ENCODE data around the gene ARL15.

ARL15 gene

GRCh38 chr5:54306893-54307292 lies 3.5 kb downstream of the ARL15 start:
- DNase-seq (ENCODE audit: low read depth), result no peak

DNA sequence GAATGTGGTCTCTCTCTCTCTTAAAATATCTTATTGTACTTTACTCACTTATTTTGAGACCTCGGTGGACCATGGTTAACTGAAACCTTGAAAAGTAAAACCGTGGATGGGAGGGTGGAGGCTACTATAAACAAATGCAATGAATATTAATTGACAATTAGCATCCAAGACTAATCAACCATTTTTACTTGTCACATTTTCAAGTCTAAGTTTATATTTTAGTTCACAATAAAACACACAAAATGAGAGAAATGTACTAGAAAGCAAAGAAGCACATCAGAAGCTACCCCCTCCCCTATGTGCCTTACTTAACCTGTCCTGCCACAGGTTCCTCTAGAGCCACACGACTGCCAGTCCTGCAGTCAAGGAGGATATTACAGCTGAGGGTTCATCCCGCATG lies 4.6 kb downstream of the ARL15 start:
- H3K4me3 ChIP-seq (ENCODE audit: low read length), result no peak overlapping the region
- TF ChIP-seq, protein P1, sequence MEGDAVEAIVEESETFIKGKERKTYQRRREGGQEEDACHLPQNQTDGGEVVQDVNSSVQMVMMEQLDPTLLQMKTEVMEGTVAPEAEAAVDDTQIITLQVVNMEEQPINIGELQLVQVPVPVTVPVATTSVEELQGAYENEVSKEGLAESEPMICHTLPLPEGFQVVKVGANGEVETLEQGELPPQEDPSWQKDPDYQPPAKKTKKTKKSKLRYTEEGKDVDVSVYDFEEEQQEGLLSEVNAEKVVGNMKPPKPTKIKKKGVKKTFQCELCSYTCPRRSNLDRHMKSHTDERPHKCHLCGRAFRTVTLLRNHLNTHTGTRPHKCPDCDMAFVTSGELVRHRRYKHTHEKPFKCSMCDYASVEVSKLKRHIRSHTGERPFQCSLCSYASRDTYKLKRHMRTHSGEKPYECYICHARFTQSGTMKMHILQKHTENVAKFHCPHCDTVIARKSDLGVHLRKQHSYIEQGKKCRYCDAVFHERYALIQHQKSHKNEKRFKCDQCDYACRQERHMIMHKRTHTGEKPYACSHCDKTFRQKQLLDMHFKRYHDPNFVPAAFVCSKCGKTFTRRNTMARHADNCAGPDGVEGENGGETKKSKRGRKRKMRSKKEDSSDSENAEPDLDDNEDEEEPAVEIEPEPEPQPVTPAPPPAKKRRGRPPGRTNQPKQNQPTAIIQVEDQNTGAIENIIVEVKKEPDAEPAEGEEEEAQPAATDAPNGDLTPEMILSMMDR (IDR thresholded peaks at IDR 0.05; ENCODE audit: insufficient read depth, low read depth, low read length, missing control alignments), result no peak
- DNase-seq (ENCODE audit: low read depth), result no peak

More at GRCh38 chr5:54306893-54307292, 3.5 kb downstream of the ARL15 start:
- no peak overlapping the region for H3K4me3 ChIP-seq (ENCODE audit: low read length)
- TF ChIP-seq, protein P1 (IDR thresholded peaks at IDR 0.05; ENCODE audit: insufficient read depth, low read depth, low read length, missing control alignments), result no peak

- DNase-seq (ENCODE audit: low read depth), result no peak
- TF ChIP-seq, protein P1 (IDR thresholded peaks at IDR 0.05; ENCODE audit: insufficient read depth, low read depth, low read length, missing control alignments), result no peak
- H3K4me3 ChIP-seq (ENCODE audit: low read length), result no peak overlapping the region
These were observed 6.3 kb downstream of the ARL15 start for GRCh38 chr5:54304040-54304439.

DNA sequence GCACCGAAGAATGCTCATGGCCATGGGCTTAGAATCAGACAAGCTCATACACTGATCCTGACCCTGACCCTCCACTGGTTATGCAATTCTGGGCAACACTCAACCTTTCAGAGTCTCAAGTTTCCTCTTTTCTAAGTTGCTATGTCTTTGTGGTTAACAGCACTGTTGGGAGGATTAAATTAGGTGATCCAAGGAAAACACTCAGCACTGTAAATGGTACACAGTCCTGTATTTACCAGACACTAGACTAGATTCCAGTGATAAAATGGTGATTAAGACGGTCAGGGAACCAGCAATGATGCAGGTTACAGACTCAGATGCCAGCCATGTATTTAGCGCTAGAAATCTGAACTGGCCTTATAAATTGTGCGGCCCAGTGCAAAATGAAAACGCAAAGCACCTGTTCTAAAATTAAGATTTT lies 8.1 kb downstream of the ARL15 start:
- TF ChIP-seq, protein P1 (IDR thresholded peaks at IDR 0.05; ENCODE audit: insufficient read depth, low read depth, low read length, missing control alignments), result no peak
- DNase-seq (ENCODE audit: low read depth), result peak; percentile 66

DNA sequence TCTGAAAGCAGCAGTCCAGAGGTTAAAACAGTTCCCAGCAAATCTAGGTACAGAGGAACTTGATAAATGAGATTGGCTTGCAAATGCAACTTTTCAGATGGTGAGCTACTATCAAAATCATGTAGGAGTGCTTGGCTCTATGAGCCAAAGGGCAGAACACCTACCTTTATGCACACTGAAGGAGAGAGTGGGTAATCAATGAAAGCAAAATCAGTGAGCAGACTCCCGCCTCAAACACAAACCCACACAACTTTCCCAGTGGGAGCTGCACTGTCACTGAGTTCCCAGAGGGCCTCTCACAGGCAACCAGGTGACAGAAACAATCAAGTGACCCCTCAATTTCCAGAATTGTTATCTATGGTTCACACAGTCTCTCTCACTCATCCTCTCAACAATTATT lies 8.5 kb downstream of the ARL15 start:
- TF ChIP-seq, protein P1 (IDR thresholded peaks at IDR 0.05; ENCODE audit: insufficient read depth, low read depth, low read length, missing control alignments), result no peak
- DNase-seq (ENCODE audit: low read depth), result no peak
- no peak overlapping the region for H3K4me3 ChIP-seq (ENCODE audit: low read length)

More for the DNA sequence above, 8.1 kb downstream of the ARL15 start:
- no peak overlapping the region for H3K4me3 ChIP-seq (ENCODE audit: low read length)

DNA sequence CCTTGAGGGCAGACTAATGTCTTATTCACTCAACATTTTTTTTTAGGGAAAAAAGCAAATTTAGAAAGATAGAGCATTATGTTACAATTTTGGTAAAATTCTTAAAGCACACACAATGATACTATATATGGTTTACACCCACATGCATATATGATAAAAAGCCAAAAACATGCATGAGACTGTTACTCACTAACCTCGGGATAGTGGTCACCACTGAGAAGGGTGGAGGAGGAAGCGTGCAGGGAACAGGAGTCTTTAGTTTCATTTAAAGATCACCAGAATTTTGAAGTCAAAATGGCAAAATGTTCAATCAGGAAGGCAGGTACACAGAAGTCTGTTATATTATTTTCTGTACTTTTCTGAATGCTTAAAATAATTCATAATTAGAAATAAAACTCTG lies 9.2 kb downstream of the ARL15 start:
- no peak overlapping the region for H3K4me3 ChIP-seq (ENCODE audit: low read length)
- DNase-seq (ENCODE audit: low read depth), result peak; percentile 32
- TF ChIP-seq, protein P1 (IDR thresholded peaks at IDR 0.05; ENCODE audit: insufficient read depth, low read depth, low read length, missing control alignments), result no peak

DNA sequence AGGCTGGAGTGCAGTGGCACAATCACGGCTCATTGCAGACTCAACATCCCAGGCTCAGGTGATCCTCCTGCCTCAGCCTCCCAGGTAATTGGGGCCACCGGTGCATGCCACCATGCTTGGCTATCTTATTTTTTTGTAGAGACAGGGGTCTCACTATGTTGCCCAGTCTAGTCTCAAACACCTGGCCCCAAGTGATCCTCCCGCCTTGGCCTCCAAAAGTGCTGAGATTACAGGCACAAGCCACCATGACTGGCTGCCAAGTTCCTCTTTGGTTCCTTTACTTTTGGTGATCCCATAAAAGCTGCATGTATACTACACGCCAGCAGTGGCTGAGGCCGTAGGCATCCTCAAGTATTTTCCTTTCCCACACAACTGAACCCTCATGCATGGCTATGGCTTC lies 11.4 kb downstream of the ARL15 start:
- DNase-seq (ENCODE audit: low read depth), result no peak
- TF ChIP-seq, protein P1 (IDR thresholded peaks at IDR 0.05; ENCODE audit: insufficient read depth, low read depth, low read length, missing control alignments), result no peak
- H3K4me3 ChIP-seq (ENCODE audit: low read length), result no peak overlapping the region
